Measurements from ENCODE around the gene KLF1. TPM values are rescaled to one million over a fixed set of nuclear protein-coding genes. Genes with fewer than 3 reads are reported as not detected.

The KLF1 gene
- total and polyA plus RNA-seq, 10 of the 15 experiments (the other 5 are each of a cell fraction or from before 2014, with no cell fraction given), result 0.04 to 0.38 (median 0.08) TPM; not detected in 3

DNA sequence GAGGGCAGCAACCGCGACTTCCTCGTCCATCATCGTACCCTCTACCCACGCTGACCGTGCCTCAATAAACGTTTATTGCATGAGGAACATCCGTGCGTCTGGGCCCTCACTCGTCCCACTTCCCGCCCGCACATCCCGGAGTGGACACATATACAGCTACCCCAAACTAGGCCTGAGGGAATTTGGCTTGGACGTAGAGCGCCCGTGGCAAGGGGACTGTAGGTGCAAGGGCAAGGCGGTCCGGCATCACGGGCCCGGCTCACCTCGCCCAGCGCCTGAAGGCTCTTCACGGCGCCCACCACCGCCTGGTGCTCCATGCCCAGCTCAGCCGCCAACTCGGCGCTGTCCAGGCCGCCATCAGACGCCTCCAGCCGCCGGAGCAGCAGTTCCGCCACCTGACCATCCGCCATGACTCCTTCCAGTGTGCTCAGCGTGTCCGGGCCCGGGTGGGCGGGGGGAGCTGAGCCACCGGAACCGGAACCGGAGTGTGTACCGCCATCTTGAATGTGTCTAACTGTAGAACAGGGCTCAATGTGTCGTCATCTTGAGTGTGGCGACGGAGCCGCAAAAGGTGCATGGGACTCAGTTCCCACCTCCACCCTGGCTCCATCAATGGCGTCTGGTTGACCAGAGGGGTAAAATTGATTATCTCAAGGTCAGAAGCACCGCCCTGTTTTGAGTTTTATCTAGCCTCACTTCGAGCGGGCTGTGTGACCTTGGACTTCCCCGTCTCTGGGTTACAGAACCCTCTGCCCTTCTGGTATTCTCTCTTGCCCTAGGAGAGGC is 46.5 kb upstream of the KLF1 start, which contains the start of gene FARSA (continued):
- TF ChIP-seq ETV6 (conservative IDR thresholded peaks at IDR 0.05 in 1 of 2, IDR thresholded peaks at IDR 0.05 in 1 of 2; ENCODE audit: borderline replicate concordance in 1 of 2, low read depth in 1 of 2) (no peak), ZNF24 (IDR thresholded peaks at IDR 0.05) (no peak), ZNF384 (IDR thresholded peaks at IDR 0.05; ENCODE audit: borderline replicate concordance, low read depth, low read length) (no peak), POU2F2 (IDR thresholded peaks at IDR 0.05; ENCODE audit: borderline replicate concordance, low read depth, low read length) (peak; percentile 47; the same call in 2 of the 3 replicates), HCFC1 (IDR thresholded peaks at IDR 0.05; ENCODE audit: low read length) (peak; percentile 96), EGR1 (IDR thresholded peaks at IDR 0.05; ENCODE audit: borderline replicate concordance in 1 of 2, low read depth in 2 of 2, low read length in 2 of 2) (no peak), PML (IDR thresholded peaks at IDR 0.05; ENCODE audit: low read length) (peak; percentile 82; the same call in 1 of the 2 replicates), CHD4 (IDR thresholded peaks at IDR 0.05) (no peak), STAT3 (IDR thresholded peaks at IDR 0.05; ENCODE audit: low read depth, low read length) (no peak), DPF2 (IDR thresholded peaks at IDR 0.05) (peak; percentile 46; the same call in 1 of the 2 replicates), EZH2 (IDR thresholded peaks at IDR 0.05; ENCODE audit: borderline replicate concordance, control insufficient read depth, low read depth, low read length) (no peak), KDM1A (IDR thresholded peaks at IDR 0.05; ENCODE audit: borderline replicate concordance) (no peak), MTA3 (IDR thresholded peaks at IDR 0.05; ENCODE audit: borderline replicate concordance, low read length) (no peak), YY1 (IDR thresholded peaks at IDR 0.05; ENCODE audit: low read depth, low read length) (peak; percentile 100), CREB1 (IDR thresholded peaks at IDR 0.05; ENCODE audit: low read depth) (peak; percentile 53), LARP7 (IDR thresholded peaks at IDR 0.05) (no peak; the same call in 1 of the 2 replicates), CBFB (IDR thresholded peaks at IDR 0.05; ENCODE audit: low read depth) (peak; percentile 14; the same call in 1 of the 2 replicates), RAD51 (IDR thresholded peaks at IDR 0.05) (0 out of 2 replicates have a peak, but pooled peaks have one; percentile 37), SREBF1 (IDR thresholded peaks at IDR 0.05; ENCODE audit: low read length) (no peak)
- TF ChIP-seq, protein P1, sequence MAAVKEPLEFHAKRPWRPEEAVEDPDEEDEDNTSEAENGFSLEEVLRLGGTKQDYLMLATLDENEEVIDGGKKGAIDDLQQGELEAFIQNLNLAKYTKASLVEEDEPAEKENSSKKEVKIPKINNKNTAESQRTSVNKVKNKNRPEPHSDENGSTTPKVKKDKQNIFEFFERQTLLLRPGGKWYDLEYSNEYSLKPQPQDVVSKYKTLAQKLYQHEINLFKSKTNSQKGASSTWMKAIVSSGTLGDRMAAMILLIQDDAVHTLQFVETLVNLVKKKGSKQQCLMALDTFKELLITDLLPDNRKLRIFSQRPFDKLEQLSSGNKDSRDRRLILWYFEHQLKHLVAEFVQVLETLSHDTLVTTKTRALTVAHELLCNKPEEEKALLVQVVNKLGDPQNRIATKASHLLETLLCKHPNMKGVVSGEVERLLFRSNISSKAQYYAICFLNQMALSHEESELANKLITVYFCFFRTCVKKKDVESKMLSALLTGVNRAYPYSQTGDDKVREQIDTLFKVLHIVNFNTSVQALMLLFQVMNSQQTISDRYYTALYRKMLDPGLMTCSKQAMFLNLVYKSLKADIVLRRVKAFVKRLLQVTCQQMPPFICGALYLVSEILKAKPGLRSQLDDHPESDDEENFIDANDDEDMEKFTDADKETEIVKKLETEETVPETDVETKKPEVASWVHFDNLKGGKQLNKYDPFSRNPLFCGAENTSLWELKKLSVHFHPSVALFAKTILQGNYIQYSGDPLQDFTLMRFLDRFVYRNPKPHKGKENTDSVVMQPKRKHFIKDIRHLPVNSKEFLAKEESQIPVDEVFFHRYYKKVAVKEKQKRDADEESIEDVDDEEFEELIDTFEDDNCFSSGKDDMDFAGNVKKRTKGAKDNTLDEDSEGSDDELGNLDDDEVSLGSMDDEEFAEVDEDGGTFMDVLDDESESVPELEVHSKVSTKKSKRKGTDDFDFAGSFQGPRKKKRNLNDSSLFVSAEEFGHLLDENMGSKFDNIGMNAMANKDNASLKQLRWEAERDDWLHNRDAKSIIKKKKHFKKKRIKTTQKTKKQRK (IDR thresholded peaks at IDR 0.05; ENCODE audit: low read depth, low read length), result no peak
- TF ChIP-seq, protein P2, sequence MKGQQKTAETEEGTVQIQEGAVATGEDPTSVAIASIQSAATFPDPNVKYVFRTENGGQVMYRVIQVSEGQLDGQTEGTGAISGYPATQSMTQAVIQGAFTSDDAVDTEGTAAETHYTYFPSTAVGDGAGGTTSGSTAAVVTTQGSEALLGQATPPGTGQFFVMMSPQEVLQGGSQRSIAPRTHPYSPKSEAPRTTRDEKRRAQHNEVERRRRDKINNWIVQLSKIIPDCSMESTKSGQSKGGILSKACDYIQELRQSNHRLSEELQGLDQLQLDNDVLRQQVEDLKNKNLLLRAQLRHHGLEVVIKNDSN (IDR thresholded peaks at IDR 0.05; ENCODE audit: borderline replicate concordance, extremely low read length, insufficient read depth, low read depth, low read length), result peak; percentile 57
- TF ChIP-seq, protein P3, sequence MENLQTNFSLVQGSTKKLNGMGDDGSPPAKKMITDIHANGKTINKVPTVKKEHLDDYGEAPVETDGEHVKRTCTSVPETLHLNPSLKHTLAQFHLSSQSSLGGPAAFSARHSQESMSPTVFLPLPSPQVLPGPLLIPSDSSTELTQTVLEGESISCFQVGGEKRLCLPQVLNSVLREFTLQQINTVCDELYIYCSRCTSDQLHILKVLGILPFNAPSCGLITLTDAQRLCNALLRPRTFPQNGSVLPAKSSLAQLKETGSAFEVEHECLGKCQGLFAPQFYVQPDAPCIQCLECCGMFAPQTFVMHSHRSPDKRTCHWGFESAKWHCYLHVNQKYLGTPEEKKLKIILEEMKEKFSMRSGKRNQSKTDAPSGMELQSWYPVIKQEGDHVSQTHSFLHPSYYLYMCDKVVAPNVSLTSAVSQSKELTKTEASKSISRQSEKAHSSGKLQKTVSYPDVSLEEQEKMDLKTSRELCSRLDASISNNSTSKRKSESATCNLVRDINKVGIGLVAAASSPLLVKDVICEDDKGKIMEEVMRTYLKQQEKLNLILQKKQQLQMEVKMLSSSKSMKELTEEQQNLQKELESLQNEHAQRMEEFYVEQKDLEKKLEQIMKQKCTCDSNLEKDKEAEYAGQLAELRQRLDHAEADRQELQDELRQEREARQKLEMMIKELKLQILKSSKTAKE (IDR thresholded peaks at IDR 0.05; ENCODE audit: low read depth, poor library complexity, severe bottlenecking), result no peak
- TF ChIP-seq, protein P4, sequence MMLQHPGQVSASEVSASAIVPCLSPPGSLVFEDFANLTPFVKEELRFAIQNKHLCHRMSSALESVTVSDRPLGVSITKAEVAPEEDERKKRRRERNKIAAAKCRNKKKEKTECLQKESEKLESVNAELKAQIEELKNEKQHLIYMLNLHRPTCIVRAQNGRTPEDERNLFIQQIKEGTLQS (IDR thresholded peaks at IDR 0.05; ENCODE audit: borderline replicate concordance, extremely low read depth, low read depth, low read length), result no peak
